Measurements from ENCODE around the gene PSMF1. TPM values are rescaled to one million over a fixed set of nuclear protein-coding genes. Genes with fewer than 3 reads are reported as not detected.

The PSMF1 gene
- total and polyA plus RNA-seq, 2 of the 13 experiments (the other 11 are each of a cell fraction or from before 2014, with no cell fraction given) = 82.5 to 86.0 TPM

DNA sequence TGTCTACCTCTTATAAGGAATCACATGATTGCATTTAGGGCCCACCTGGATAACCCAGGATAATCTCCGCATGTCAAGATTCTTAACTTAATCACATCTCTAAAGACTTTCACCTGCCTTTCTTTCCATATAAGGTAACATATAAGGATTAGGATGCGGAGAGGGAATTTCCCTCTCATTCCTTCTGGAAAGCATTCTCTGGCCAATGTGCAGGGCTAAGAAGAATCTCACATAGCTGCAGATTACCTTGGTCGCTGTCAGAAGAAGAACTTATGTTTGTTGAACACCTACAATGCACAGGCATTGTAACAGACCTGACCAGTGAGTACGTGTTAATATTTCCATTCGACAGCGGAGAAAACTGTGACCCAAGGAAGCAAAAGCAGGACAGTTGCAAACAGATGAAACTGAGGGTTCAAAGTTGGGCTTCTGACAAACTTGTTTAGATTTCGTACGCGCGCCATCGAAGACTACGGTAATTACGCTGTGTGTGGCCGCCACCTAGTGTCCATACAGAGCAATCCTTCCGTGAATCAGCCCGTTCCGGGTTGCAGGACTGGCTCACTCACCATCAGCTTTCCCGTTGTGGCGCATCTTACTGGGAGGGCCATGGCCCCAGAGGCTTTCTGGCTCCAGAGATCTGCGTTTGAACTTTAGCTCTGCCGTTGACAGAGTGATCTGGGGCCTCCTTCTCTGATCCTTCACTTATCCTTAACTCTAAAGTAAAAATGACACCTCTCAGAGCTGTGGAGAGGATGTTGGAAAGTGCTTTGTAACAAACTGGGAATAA is 94.4 kb downstream of the PSMF1 start (continued):
- no peak for TF ChIP-seq NFE2 (CRISPR knock-in tag; IDR thresholded peaks at IDR 0.05)
- TF ChIP-seq ZNF432 (CRISPR knock-in tag; IDR thresholded peaks at IDR 0.05; ENCODE audit: borderline replicate concordance) = no peak
- no peak for TF ChIP-seq HOXA7 (CRISPR knock-in tag; IDR thresholded peaks at IDR 0.05)
- TF ChIP-seq TBP (CRISPR knock-in tag; IDR thresholded peaks at IDR 0.05) = no peak
- no peak for TF ChIP-seq SRF (IDR thresholded peaks at IDR 0.05; ENCODE audit: low read depth, low read length)
- no peak for TF ChIP-seq ATF1 (CRISPR knock-in tag; IDR thresholded peaks at IDR 0.05)
- TF ChIP-seq HES4 (CRISPR knock-in tag; IDR thresholded peaks at IDR 0.05; ENCODE audit: borderline replicate concordance) = no peak
- TF ChIP-seq FIP1L1 (IDR thresholded peaks at IDR 0.05; ENCODE audit: borderline replicate concordance, insufficient read depth, low read depth, low read length) = no peak
- no peak for TF ChIP-seq ZSCAN30 (CRISPR knock-in tag; IDR thresholded peaks at IDR 0.05)
- peak; percentile 32; the same call in 1 of the 2 replicates for TF ChIP-seq ZKSCAN1 (IDR thresholded peaks at IDR 0.05; ENCODE audit: low read length)
- TF ChIP-seq SNAPC2 (CRISPR knock-in tag; IDR thresholded peaks at IDR 0.05) = no peak
- 0 out of 2 replicates have a peak, but pooled peaks have one; percentile 50 for TF ChIP-seq MEIS2 (CRISPR knock-in tag; IDR thresholded peaks at IDR 0.05)
- TF ChIP-seq DPF2 (CRISPR knock-in tag; IDR thresholded peaks at IDR 0.05; ENCODE audit: borderline replicate concordance, low read depth) = no peak
- peak; percentile 81 for TF ChIP-seq TEAD3 (CRISPR knock-in tag; optimal IDR thresholded peaks at IDR 0.05; ENCODE audit: borderline replicate concordance)
- peak; percentile 58; the same call in 1 of the 2 replicates for TF ChIP-seq HDAC2 (CRISPR knock-in tag; IDR thresholded peaks at IDR 0.05)
- TF ChIP-seq DNMT3B (CRISPR knock-in tag; conservative IDR thresholded peaks at IDR 0.05) = no peak
- no peak for TF ChIP-seq ZNF761 (CRISPR knock-in tag; conservative IDR thresholded peaks at IDR 0.05)
- TF ChIP-seq HIC2 (CRISPR knock-in tag; IDR thresholded peaks at IDR 0.05; ENCODE audit: low read depth) = no peak
- no peak for TF ChIP-seq ZNF460 (CRISPR knock-in tag; IDR thresholded peaks at IDR 0.05; ENCODE audit: borderline replicate concordance)
- TF ChIP-seq TCF7L2 (IDR thresholded peaks at IDR 0.05; ENCODE audit: low read depth, low read length) = no peak
- no peak for TF ChIP-seq ZNF333 (CRISPR knock-in tag; IDR thresholded peaks at IDR 0.05; ENCODE audit: borderline replicate concordance)
- TF ChIP-seq ZBTB44 (CRISPR knock-in tag; IDR thresholded peaks at IDR 0.05) = no peak
- no peak for TF ChIP-seq ZNF577 (CRISPR knock-in tag; IDR thresholded peaks at IDR 0.05; ENCODE audit: borderline replicate concordance, low read depth)
- TF ChIP-seq, protein P1, sequence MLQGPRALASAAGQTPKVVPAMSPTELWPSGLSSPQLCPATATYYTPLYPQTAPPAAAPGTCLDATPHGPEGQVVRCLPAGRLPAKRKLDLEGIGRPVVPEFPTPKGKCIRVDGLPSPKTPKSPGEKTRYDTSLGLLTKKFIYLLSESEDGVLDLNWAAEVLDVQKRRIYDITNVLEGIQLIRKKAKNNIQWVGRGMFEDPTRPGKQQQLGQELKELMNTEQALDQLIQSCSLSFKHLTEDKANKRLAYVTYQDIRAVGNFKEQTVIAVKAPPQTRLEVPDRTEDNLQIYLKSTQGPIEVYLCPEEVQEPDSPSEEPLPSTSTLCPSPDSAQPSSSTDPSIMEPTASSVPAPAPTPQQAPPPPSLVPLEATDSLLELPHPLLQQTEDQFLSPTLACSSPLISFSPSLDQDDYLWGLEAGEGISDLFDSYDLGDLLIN (CRISPR knock-in tag; IDR thresholded peaks at IDR 0.05; ENCODE audit: borderline replicate concordance) = 0 out of 2 replicates have a peak, but pooled peaks have one; percentile 38
- TF ChIP-seq ZNF580 (CRISPR knock-in tag; IDR thresholded peaks at IDR 0.05; ENCODE audit: borderline replicate concordance, low read depth) = peak; percentile 66; the same call in 1 of the 2 replicates
